H9 (cell line): Measurements from ENCODE around the gene IL1B. TPM values are rescaled to one million over a fixed set of nuclear protein-coding genes. Genes with fewer than 3 reads are reported as not detected.

Source experiments
- DNase-seq: peaks from one replicate; pipeline ENCODE4 v3.0.0-alpha.2; 2017
- H2AFZ ChIP-seq: one replicate; pipeline ENCODE4 v1.6.1; 2013; ENCODE audit warnings: mild to moderate bottlenecking, low read length, control low read depth, moderate library complexity
- H2AK5ac ChIP-seq: 2 replicates; pipeline ENCODE4 v1.6.1; 2013; ENCODE audit warnings: low read length, control low read depth, mixed read lengths; ENCODE audit not compliant: insufficient read length
- H2BK120ac ChIP-seq: one replicate; pipeline ENCODE4 v1.6.1; 2013; ENCODE audit warnings: low read depth, mild to moderate bottlenecking, low read length, control low read depth, inconsistent platforms; ENCODE audit not compliant: poor library complexity, severe bottlenecking
- H2BK12ac ChIP-seq: 2 replicates; pipeline ENCODE4 v1.6.1; 2013; ENCODE audit warnings: low read length, control low read depth, mixed read lengths, low read depth; ENCODE audit not compliant: insufficient read length
- H2BK15ac ChIP-seq: 2 replicates; pipeline ENCODE4 v1.6.1; 2013; ENCODE audit warnings: low read depth, low read length, control low read depth
- H2BK20ac ChIP-seq: one replicate; pipeline ENCODE4 v1.6.1; 2013; ENCODE audit warnings: low read depth, mild to moderate bottlenecking, low read length, control low read depth, inconsistent platforms; ENCODE audit not compliant: poor library complexity, severe bottlenecking
- H2BK5ac ChIP-seq: 2 replicates; pipeline ENCODE4 v1.6.1; 2013; ENCODE audit warnings: low read length, control low read depth, mixed read lengths; ENCODE audit not compliant: insufficient read length
- H3K14ac ChIP-seq: 2 replicates; pipeline ENCODE4 v1.6.1; 2013; ENCODE audit warnings: low read length, control low read depth; ENCODE audit not compliant: insufficient read depth
- H3K18ac ChIP-seq: 2 replicates; pipeline ENCODE4 v1.6.1; 2013; ENCODE audit warnings: low read depth, mild to moderate bottlenecking, mixed read lengths, low read length, control low read depth; ENCODE audit not compliant: insufficient read length
- H3K23ac ChIP-seq: 2 replicates; pipeline ENCODE4 v1.6.1; 2013; ENCODE audit warnings: low read length, control low read depth, mixed read lengths, low read depth; ENCODE audit not compliant: insufficient read length
- H3K23me2 ChIP-seq: 2 replicates; pipeline ENCODE4 v1.6.1; 2013; ENCODE audit warnings: low read depth, mild to moderate bottlenecking, mixed read lengths, low read length, control low read depth; ENCODE audit not compliant: insufficient read length, poor library complexity, severe bottlenecking
- H3K27ac ChIP-seq: 2 replicates; pipeline ENCODE4 v1.5.1; 2013; ENCODE audit warnings: low read length, control low read depth, mixed read lengths, low read depth; ENCODE audit not compliant: insufficient read length
- H3K27me3 ChIP-seq: 2 replicates; pipeline ENCODE4 v1.6.1; 2013; ENCODE audit warnings: low read length, control low read depth, inconsistent platforms; ENCODE audit not compliant: insufficient read depth
- H3K4ac ChIP-seq: 2 replicates; pipeline ENCODE4 v1.6.1; 2013; ENCODE audit warnings: low read depth, mild to moderate bottlenecking, control low read depth, inconsistent platforms, low read length, moderate library complexity
- H3K4me1 ChIP-seq: 2 replicates; pipeline ENCODE4 v1.6.1; 2013; ENCODE audit warnings: low read length, control low read depth, inconsistent platforms; ENCODE audit not compliant: insufficient read depth
- H3K4me2 ChIP-seq: 2 replicates; pipeline ENCODE4 v1.6.1; 2013; ENCODE audit warnings: low read length, control low read depth, mixed read lengths; ENCODE audit not compliant: insufficient read length, insufficient read depth
- H3K56ac ChIP-seq: 2 replicates; pipeline ENCODE4 v1.6.1; 2013; ENCODE audit warnings: low read depth, mild to moderate bottlenecking, mixed read lengths, low read length, control low read depth; ENCODE audit not compliant: insufficient read length
- H3K79me1 ChIP-seq: 2 replicates; pipeline ENCODE4 v1.6.1; 2013; ENCODE audit warnings: low read depth, mild to moderate bottlenecking, moderate library complexity, low read length, control low read depth, inconsistent platforms; ENCODE audit not compliant: insufficient read depth, poor library complexity, severe bottlenecking
- H3K79me2 ChIP-seq: 2 replicates; pipeline ENCODE4 v1.6.1; 2013; ENCODE audit warnings: low read length, control low read depth, inconsistent platforms; ENCODE audit not compliant: insufficient read depth
- H3K9ac ChIP-seq: 2 replicates; pipeline ENCODE4 v1.6.1; 2013; ENCODE audit warnings: low read length, control low read depth, mixed read lengths; ENCODE audit not compliant: insufficient read length; ENCODE audit errors: extremely low read depth
- H3K9me3 ChIP-seq: one replicate; pipeline ENCODE4 v1.6.1; 2013; ENCODE audit warnings: low read depth, low read length, inconsistent platforms; ENCODE audit not compliant: control insufficient read depth
- H3T11ph ChIP-seq: one replicate; pipeline ENCODE4 v1.6.1; 2013; ENCODE audit warnings: mild to moderate bottlenecking, low read length, control low read depth, inconsistent platforms
- H4K20me1 ChIP-seq: one replicate; pipeline ENCODE4 v1.6.1; 2013; ENCODE audit not compliant: control insufficient read depth, insufficient read length, insufficient read depth
- H4K5ac ChIP-seq: 2 replicates; pipeline ENCODE4 v1.6.1; 2013; ENCODE audit warnings: low read depth, mild to moderate bottlenecking, mixed read lengths, low read length, control low read depth; ENCODE audit not compliant: insufficient read length
- H4K8ac ChIP-seq: replicated peaks from 2 replicates; pipeline ENCODE4 v1.6.1; 2013; ENCODE audit warnings: low read length, control low read depth, mixed read lengths, low read depth; ENCODE audit not compliant: insufficient read length
- H4K91ac ChIP-seq: 2 replicates; pipeline ENCODE4 v1.6.1; 2013; ENCODE audit warnings: low read depth, mild to moderate bottlenecking, moderate library complexity, mixed read lengths, low read length, control low read depth; ENCODE audit not compliant: insufficient read length
- H3K27ac Mint-ChIP-seq, 3 experiments: 2 replicates in 2 of 3; 3 replicates in 1 of 3; pipeline ENCODE4 v1.8.0; 2020 to 2021; ENCODE audit warnings: mixed read lengths in 3 of 3, mild to moderate bottlenecking in 1 of 3, moderate library complexity in 1 of 3
- H3K27me3 Mint-ChIP-seq: 2 replicates; pipeline ENCODE4 v1.8.0; 2021; ENCODE audit warnings: low read depth, mild to moderate bottlenecking, moderate library complexity, mixed read lengths
- H3K36me3 Mint-ChIP-seq, 3 experiments: 2 replicates in 2 of 3; 3 replicates in 1 of 3; pipeline ENCODE4 v1.8.0; 2020 to 2021; ENCODE audit warnings: low read depth in 3 of 3, mixed read lengths in 3 of 3; ENCODE audit not compliant: insufficient read depth in 1 of 3
- H3K4me1 Mint-ChIP-seq, 2 experiments: 2 replicates each; pipeline ENCODE4 v1.8.0; 2020; ENCODE audit warnings: mixed read lengths in 2 of 2
- H3K4me3 Mint-ChIP-seq, 2 experiments: 2 replicates in 1 of 2; 3 replicates in 1 of 2; pipeline ENCODE4 v1.8.0; 2020 to 2021; ENCODE audit warnings: mild to moderate bottlenecking in 2 of 2, mixed read lengths in 2 of 2, moderate library complexity in 1 of 2
- H3K9me3 Mint-ChIP-seq, 2 experiments: 2 replicates in 1 of 2; 3 replicates in 1 of 2; pipeline ENCODE4 v1.8.0; 2020; ENCODE audit warnings: mild to moderate bottlenecking in 2 of 2, mixed read lengths in 2 of 2, moderate library complexity in 1 of 2
- CTCF ChIP-seq: fragments of 200-600 bp; sonication (generic); conservative IDR thresholded peaks from 3 replicates; pipeline ENCODE4 v1.8.0; 2021; ENCODE audit warnings: antibody characterized with exemption, mild to moderate bottlenecking
- WGBS: extraction: QIAGEN DNeasy Blood & Tissue Kit; methylation state at CpG from one replicate; pipeline ENCODE4 v1.1.7; 2013; ENCODE audit warnings: missing lambda C conversion rate, low lambda C conversion rate, mixed read lengths; ENCODE audit not compliant: insufficient read length; ENCODE audit errors: extremely low coverage; 5-methylcytosine and 5-hydroxymethylcytosine counted together
- total RNA-seq: library from RNA; stranded (reverse); gene quantifications from 2 replicates; pipeline ENCODE4 v1.2.1, GENCODE V29; 2021

IL1B gene
- total RNA-seq, 1 experiment from 2014 or later, result not detected

GRCh38 chr2:112795774-112796173 is 40.8 kb downstream of the IL1B start:
- Histone ChIP-seq H3K18ac (no peak overlapping the region), H2BK15ac (no peak overlapping the region), H4K91ac (no peak overlapping the region), H3K4ac (no peak overlapping the region), H3K79me2 (no peaks in the 10 kb centered on the region), H3K79me1 (no peaks in the 10 kb centered on the region), H2BK120ac (no peak overlapping the region), H2AFZ (no peak overlapping the region), H3T11ph (no peak overlapping the region), H2AK5ac (no peak overlapping the region), H3K23ac (no peak overlapping the region), H4K8ac (no peak overlapping the region), H3K4me2 (no peak overlapping the region), H4K20me1 (no peaks in the 10 kb centered on the region), H3K23me2 (no peaks in the 10 kb centered on the region), H3K56ac (no peak overlapping the region), H4K5ac (no peak overlapping the region), H3K4me1 (no peaks in the 10 kb centered on the region), H3K9me3 (no peaks in the 10 kb centered on the region), H3K27ac (no peak overlapping the region), H3K9ac (no peak overlapping the region), H3K27me3 (no peaks in the 10 kb centered on the region), H2BK20ac (no peak overlapping the region), H2BK12ac (no peak overlapping the region), H2BK5ac (no peak overlapping the region), H3K14ac (no peak overlapping the region)
- no peak for DNase-seq
- Mint-ChIP-seq H3K36me3 (peaks cover 0 to 6% (median 0%) of the 10 kb centered on the region in 3 experiments; a peak in 1 of 7 replicates), H3K4me3 (no peak overlapping the region), H3K9me3 (peaks cover 6 to 16% of the 10 kb centered on the region in 2 experiments; a peak in 4 of 5 replicates), H3K27me3 (no peaks in the 10 kb centered on the region), H3K27ac (no peak overlapping the region), H3K4me1 (peaks cover 25 to 49% of the 10 kb centered on the region in 2 experiments)
- no peak for TF ChIP-seq CTCF
- WGBS, result no CpG with 5 or more reads among the region's 1 CpG
